ENCODE data around the gene STK39. TPM values are rescaled to one million over a fixed set of nuclear protein-coding genes. Genes with fewer than 3 reads are reported as not detected.

Gene STK39
- total and polyA plus RNA-seq, 2 donors from 2014 or later = 15.9 to 27.1 TPM

DNA sequence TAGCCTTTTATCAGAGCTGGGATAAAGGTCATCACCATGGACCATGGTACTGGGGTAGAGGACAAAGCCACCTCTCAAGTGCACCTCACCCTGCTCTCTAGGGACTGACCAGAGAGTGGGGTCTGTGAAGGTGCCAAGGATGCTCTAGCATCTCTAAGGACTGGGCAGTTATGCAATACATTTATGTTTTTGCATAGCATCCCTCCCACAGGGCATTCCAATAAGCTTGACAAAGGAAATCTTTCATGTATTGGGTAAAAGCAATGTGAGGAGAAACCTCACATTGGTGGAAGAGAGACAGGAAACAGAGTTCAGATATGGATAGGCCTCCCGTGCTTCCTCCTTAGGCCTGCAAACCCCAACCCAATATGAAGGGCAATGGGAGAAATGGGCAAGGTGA, 31.6 kb downstream of the STK39 start:
- intact Hi-C loops (cut with DNase I) = no loop called here

DNA sequence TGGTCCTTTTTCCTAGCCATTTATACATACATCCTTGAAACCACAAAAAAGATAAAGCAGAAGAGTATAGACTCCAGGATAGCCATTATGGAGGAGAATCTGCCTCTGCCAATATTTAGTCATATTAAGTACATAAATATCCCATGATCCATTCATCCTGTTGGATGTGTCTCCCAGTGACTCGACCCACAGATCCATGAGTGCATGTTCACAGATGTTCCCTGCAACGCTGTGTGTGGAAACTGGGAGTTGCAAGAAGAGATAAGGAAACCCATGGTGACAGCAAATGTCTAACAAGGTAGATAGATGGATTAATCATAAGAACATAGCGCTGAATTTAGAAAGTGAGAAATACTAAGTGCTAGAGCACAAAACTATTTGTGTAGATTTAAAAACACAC, 34.5 kb downstream of the STK39 start:
- TF ChIP-seq, protein P1, sequence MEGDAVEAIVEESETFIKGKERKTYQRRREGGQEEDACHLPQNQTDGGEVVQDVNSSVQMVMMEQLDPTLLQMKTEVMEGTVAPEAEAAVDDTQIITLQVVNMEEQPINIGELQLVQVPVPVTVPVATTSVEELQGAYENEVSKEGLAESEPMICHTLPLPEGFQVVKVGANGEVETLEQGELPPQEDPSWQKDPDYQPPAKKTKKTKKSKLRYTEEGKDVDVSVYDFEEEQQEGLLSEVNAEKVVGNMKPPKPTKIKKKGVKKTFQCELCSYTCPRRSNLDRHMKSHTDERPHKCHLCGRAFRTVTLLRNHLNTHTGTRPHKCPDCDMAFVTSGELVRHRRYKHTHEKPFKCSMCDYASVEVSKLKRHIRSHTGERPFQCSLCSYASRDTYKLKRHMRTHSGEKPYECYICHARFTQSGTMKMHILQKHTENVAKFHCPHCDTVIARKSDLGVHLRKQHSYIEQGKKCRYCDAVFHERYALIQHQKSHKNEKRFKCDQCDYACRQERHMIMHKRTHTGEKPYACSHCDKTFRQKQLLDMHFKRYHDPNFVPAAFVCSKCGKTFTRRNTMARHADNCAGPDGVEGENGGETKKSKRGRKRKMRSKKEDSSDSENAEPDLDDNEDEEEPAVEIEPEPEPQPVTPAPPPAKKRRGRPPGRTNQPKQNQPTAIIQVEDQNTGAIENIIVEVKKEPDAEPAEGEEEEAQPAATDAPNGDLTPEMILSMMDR (IDR thresholded peaks at IDR 0.05; ENCODE audit: borderline replicate concordance, extremely low read depth, insufficient read depth) = no peak
- Histone ChIP-seq H3K9ac (ENCODE audit: low read length in 3 of 3) (no peak overlapping the region), H3K4me3 (ENCODE audit: low read length in 3 of 3) (no peak overlapping the region), H3K27me3 (ENCODE audit: control insufficient read depth, insufficient read depth, low read length) (no peaks in the 10 kb centered on the region), H3K9me3 (ENCODE audit: control insufficient read depth in 2 of 3, insufficient read depth in 1 of 3, low read length in 3 of 3) (no peaks in the 10 kb centered on the region), H3K27ac (ENCODE audit: low read depth in 2 of 2, low read length in 2 of 2) (no peak overlapping the region), H3K4me1 (ENCODE audit: control insufficient read depth in 2 of 3, insufficient read depth in 2 of 3, low read depth in 1 of 3, low read length in 3 of 3) (peaks cover 0 to 7% (median 6%) of the 10 kb centered on the region in 3 donors), H3K36me3 (ENCODE audit: control insufficient read depth in 2 of 3, insufficient read depth in 3 of 3, low read length in 3 of 3) (no peaks in the 10 kb centered on the region)
- intact Hi-C loops (cut with DNase I) = no loop called here
- FAIRE-seq = no peak
- DNase-seq = no peak

More for the DNA sequence above, 31.6 kb downstream of the STK39 start:
- no peak overlapping the region for H3K27ac ChIP-seq (ENCODE audit: low read depth in 2 of 2, low read length in 2 of 2)
- no peaks in the 10 kb centered on the region for H3K36me3 ChIP-seq (ENCODE audit: control insufficient read depth in 2 of 3, insufficient read depth in 3 of 3, low read length in 3 of 3)
- H3K4me1 ChIP-seq (ENCODE audit: control insufficient read depth in 2 of 3, insufficient read depth in 2 of 3, low read depth in 1 of 3, low read length in 3 of 3) = peaks cover 0 to 7% (median 6%) of the 10 kb centered on the region in 3 donors
- H3K9me3 ChIP-seq (ENCODE audit: control insufficient read depth in 2 of 3, insufficient read depth in 1 of 3, low read length in 3 of 3) = no peaks in the 10 kb centered on the region
- no peak overlapping the region for H3K9ac ChIP-seq (ENCODE audit: low read length in 3 of 3)
- DNase-seq = no peak
- no peak overlapping the region for H3K4me3 ChIP-seq (ENCODE audit: low read length in 3 of 3)
- FAIRE-seq = no peak
- H3K27me3 ChIP-seq (ENCODE audit: control insufficient read depth, insufficient read depth, low read length) = no peaks in the 10 kb centered on the region
- TF ChIP-seq, protein P1 (IDR thresholded peaks at IDR 0.05; ENCODE audit: borderline replicate concordance, extremely low read depth, insufficient read depth) = no peak

DNA sequence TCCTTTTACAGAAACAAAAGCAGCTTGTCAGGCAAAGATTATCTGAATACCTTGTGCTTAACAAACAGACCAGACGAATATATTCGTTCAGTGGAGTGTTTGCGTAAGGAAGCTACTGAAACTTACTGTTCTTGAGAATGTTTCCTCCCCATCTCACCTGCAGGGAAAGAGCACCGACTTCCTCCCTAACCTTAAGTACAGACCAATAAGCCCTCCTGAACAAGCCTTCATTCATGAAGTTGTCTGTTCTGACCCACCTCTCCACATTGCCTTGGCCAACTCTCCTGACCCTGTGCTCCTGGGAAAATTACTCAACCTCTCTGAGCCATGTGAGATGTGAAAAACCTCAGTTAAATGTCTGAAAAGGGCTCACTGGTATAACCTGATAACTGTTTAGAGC, 35.2 kb downstream of the STK39 start:
- peaks cover 0 to 7% (median 6%) of the 10 kb centered on the region in 3 donors for H3K4me1 ChIP-seq (ENCODE audit: control insufficient read depth in 2 of 3, insufficient read depth in 2 of 3, low read depth in 1 of 3, low read length in 3 of 3)
- no peak overlapping the region for H3K4me3 ChIP-seq (ENCODE audit: low read length in 3 of 3)
- no peaks in the 10 kb centered on the region for H3K36me3 ChIP-seq (ENCODE audit: control insufficient read depth in 2 of 3, insufficient read depth in 3 of 3, low read length in 3 of 3)
- H3K27ac ChIP-seq (ENCODE audit: low read depth in 2 of 2, low read length in 2 of 2) = no peak overlapping the region
- H3K9me3 ChIP-seq (ENCODE audit: control insufficient read depth in 2 of 3, insufficient read depth in 1 of 3, low read length in 3 of 3) = no peaks in the 10 kb centered on the region
- no peak for FAIRE-seq
- no peak for DNase-seq
- intact Hi-C loops (cut with DNase I) = no loop called here
- no peak overlapping the region for H3K9ac ChIP-seq (ENCODE audit: low read length in 3 of 3)
- TF ChIP-seq, protein P1 (IDR thresholded peaks at IDR 0.05; ENCODE audit: borderline replicate concordance, extremely low read depth, insufficient read depth) = no peak
- no peaks in the 10 kb centered on the region for H3K27me3 ChIP-seq (ENCODE audit: control insufficient read depth, insufficient read depth, low read length)

DNA sequence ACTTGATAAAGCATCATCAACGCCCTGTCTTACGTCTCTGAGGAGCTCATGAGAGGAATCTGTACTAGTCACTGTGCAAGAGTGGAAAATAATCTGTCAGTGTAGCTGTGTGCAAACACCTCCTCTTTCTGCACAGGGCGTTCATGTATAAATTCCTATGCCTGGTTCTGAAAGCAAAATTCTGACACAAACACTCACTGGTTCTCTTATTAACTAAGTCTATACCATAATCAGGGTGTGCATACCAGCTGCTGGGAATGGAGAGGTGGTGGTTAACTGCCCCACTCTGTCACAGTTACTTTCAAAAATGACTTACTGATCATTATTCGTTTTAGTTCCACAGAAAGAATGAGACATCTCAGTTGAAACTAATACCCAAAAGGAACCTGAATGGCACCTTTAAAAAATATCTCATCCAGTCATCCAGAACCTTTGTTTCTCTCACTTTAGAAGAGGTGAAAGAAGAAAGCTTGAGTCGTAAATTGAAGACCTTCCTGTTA, 35.7 kb downstream of the STK39 start:
- Histone ChIP-seq H3K9ac (ENCODE audit: low read length in 3 of 3) (no peak overlapping the region), H3K36me3 (ENCODE audit: control insufficient read depth in 2 of 3, insufficient read depth in 3 of 3, low read length in 3 of 3) (no peaks in the 10 kb centered on the region), H3K27ac (ENCODE audit: low read depth in 2 of 2, low read length in 2 of 2) (no peak overlapping the region), H3K27me3 (ENCODE audit: control insufficient read depth, insufficient read depth, low read length) (no peaks in the 10 kb centered on the region), H3K9me3 (ENCODE audit: control insufficient read depth in 2 of 3, insufficient read depth in 1 of 3, low read length in 3 of 3) (no peaks in the 10 kb centered on the region), H3K4me1 (ENCODE audit: control insufficient read depth in 2 of 3, insufficient read depth in 2 of 3, low read depth in 1 of 3, low read length in 3 of 3) (peaks cover 0 to 7% (median 6%) of the 10 kb centered on the region in 3 donors), H3K4me3 (ENCODE audit: low read length in 3 of 3) (no peak overlapping the region)
- no peak for DNase-seq
- TF ChIP-seq, protein P1 (IDR thresholded peaks at IDR 0.05; ENCODE audit: borderline replicate concordance, extremely low read depth, insufficient read depth) = no peak
- FAIRE-seq = no peak
- intact Hi-C loops (cut with DNase I) = no loop called here

All from kidney (tissue), 14 donors.